HEK293 (cell line): ENCODE data around the gene FIS1.

ENCODE experiments used
- CTCF ChIA-PET: fragments of 350-600 bp; formaldehyde crosslinking; extraction: SDS; loops from one replicate; lab custom pipeline; 2021; ENCODE audit warnings: antibody characterized with exemption; lab: Yijun Ruan, JAX
- POLR2A ChIA-PET: fragments of 300-600 bp; formaldehyde crosslinking; extraction: SDS; loops from one replicate; lab custom pipeline; 2020; ENCODE audit warnings: antibody characterized with exemption, inconsistent platforms; lab: Yijun Ruan, JAX
- H3K27ac ChIP-seq: fragments of 200-500 bp; sonication (Bioruptor generic); 2 replicates; pipeline ENCODE4 v1.5.1; 2014; ENCODE audit warnings: low read depth, low read length, control low read depth, inconsistent platforms; ENCODE audit errors: extremely low read depth
- H3K36me3 ChIP-seq, 2 experiments: fragments of 200-500 bp in 1 of 2; sonication (Bioruptor generic) in 1 of 2; 1 replicate in 1 of 2; 2 replicates in 1 of 2; pipeline ENCODE4 v1.5.1; 2014 to 2017; ENCODE audit warnings: inconsistent platforms in 2 of 2, low read length in 2 of 2; ENCODE audit not compliant: control insufficient read depth in 2 of 2, insufficient read depth in 1 of 2
- H3K4me1 ChIP-seq: fragments of 200-500 bp; sonication (Bioruptor generic); 2 replicates; pipeline ENCODE4 v1.5.1; 2014; ENCODE audit warnings: mild to moderate bottlenecking, low read length, inconsistent platforms; ENCODE audit not compliant: control insufficient read depth, insufficient read depth
- H3K4me3 ChIP-seq: 2 replicates; pipeline ENCODE4 v1.5.1; 2011; ENCODE audit warnings: low read depth, mild to moderate bottlenecking, control low read depth, low read length, moderate library complexity
- H3K9me3 ChIP-seq: fragments of 200-500 bp; sonication (Bioruptor generic); 2 replicates; pipeline ENCODE4 v1.5.1; 2014; ENCODE audit warnings: low read depth, low read length, inconsistent platforms; ENCODE audit not compliant: control insufficient read depth, insufficient read depth
- GLIS1 ChIP-seq: fragments of 450-650 bp; formaldehyde crosslinking; IDR thresholded peaks from 2 replicates; pipeline ENCODE4 v1.5.1; 2016; ENCODE audit warnings: missing biosample characterization, missing genetic modification characterization
- HOXC10 ChIP-seq: sonication (generic); formaldehyde crosslinking; IDR thresholded peaks from 2 replicates; pipeline ENCODE4 v1.8.1; 2023; ENCODE audit warnings: mild to moderate bottlenecking, missing genetic modification reagents
- KLF1 ChIP-seq: fragments of 450-650 bp; formaldehyde crosslinking; IDR thresholded peaks from 2 replicates; pipeline ENCODE4 v1.5.1; 2016; ENCODE audit warnings: missing biosample characterization, missing genetic modification characterization
- OVOL3 ChIP-seq: fragments of 450-650 bp; formaldehyde crosslinking; IDR thresholded peaks from 2 replicates; pipeline ENCODE4 v1.5.1; 2016; ENCODE audit warnings: missing biosample characterization, missing genetic modification characterization
- RBAK ChIP-seq: fragments of 450-650 bp; formaldehyde crosslinking; IDR thresholded peaks from 2 replicates; pipeline ENCODE4 v1.5.1; 2016; ENCODE audit warnings: missing biosample characterization, missing genetic modification characterization
- WT1 ChIP-seq: fragments of 450-650 bp; formaldehyde crosslinking; IDR thresholded peaks from 2 replicates; pipeline ENCODE4 v1.5.1; 2016; ENCODE audit warnings: missing biosample characterization, missing genetic modification characterization
- ZBTB17 ChIP-seq: fragments of 450-650 bp; formaldehyde crosslinking; IDR thresholded peaks from 2 replicates; pipeline ENCODE4 v1.5.1; 2016; ENCODE audit warnings: missing biosample characterization, missing genetic modification characterization
- ZBTB7A ChIP-seq: fragments of 450-650 bp; formaldehyde crosslinking; IDR thresholded peaks from 2 replicates; pipeline ENCODE4 v1.5.1; 2016; ENCODE audit warnings: low read depth, missing biosample characterization, missing genetic modification characterization
- ZNF146 ChIP-seq: fragments of 450-650 bp; formaldehyde crosslinking; IDR thresholded peaks from 2 replicates; pipeline ENCODE4 v1.5.1; 2016; ENCODE audit warnings: missing biosample characterization, missing genetic modification characterization
- ZNF16 ChIP-seq: fragments of 450-650 bp; formaldehyde crosslinking; IDR thresholded peaks from 2 replicates; pipeline ENCODE4 v1.5.1; 2016; ENCODE audit warnings: low read depth, missing biosample characterization, missing genetic modification characterization
- ZNF174 ChIP-seq: fragments of 450-650 bp; formaldehyde crosslinking; IDR thresholded peaks from 2 replicates; pipeline ENCODE4 v1.5.0; 2017; ENCODE audit warnings: missing biosample characterization, mild to moderate bottlenecking, missing genetic modification characterization
- ZNF2 ChIP-seq: fragments of 450-650 bp; formaldehyde crosslinking; IDR thresholded peaks from 2 replicates; pipeline ENCODE4 v1.5.1; 2016; ENCODE audit warnings: missing biosample characterization, missing genetic modification characterization
- ZNF214 ChIP-seq: fragments of 450-650 bp; formaldehyde crosslinking; IDR thresholded peaks from 2 replicates; pipeline ENCODE4 v1.5.1; 2017; ENCODE audit warnings: missing biosample characterization, mild to moderate bottlenecking, missing genetic modification characterization, borderline replicate concordance
- ZNF302 ChIP-seq: fragments of 450-650 bp; formaldehyde crosslinking; IDR thresholded peaks from 2 replicates; pipeline ENCODE4 v1.5.1; 2016; ENCODE audit warnings: missing biosample characterization, missing genetic modification characterization, low read depth
- ZNF394 ChIP-seq: fragments of 450-650 bp; formaldehyde crosslinking; IDR thresholded peaks from 2 replicates; pipeline ENCODE4 v1.5.1; 2016; ENCODE audit warnings: missing biosample characterization, missing genetic modification characterization, mild to moderate bottlenecking, moderate library complexity, borderline replicate concordance
- ZNF404 ChIP-seq: fragments of 450-650 bp; formaldehyde crosslinking; IDR thresholded peaks from 2 replicates; pipeline ENCODE4 v1.5.1; 2017; ENCODE audit warnings: missing biosample characterization, missing genetic modification characterization
- ZNF510 ChIP-seq: fragments of 450-650 bp; formaldehyde crosslinking; IDR thresholded peaks from 2 replicates; pipeline ENCODE4 v1.5.1; 2018; ENCODE audit warnings: mild to moderate bottlenecking, missing genetic modification characterization, missing biosample characterization; ENCODE audit not compliant: insufficient replicate concordance
- ZNF548 ChIP-seq: fragments of 450-650 bp; formaldehyde crosslinking; IDR thresholded peaks from 2 replicates; pipeline ENCODE4 v1.5.1; 2016; ENCODE audit warnings: missing biosample characterization, missing genetic modification characterization
- ZNF701 ChIP-seq: fragments of 450-650 bp; formaldehyde crosslinking; IDR thresholded peaks from 2 replicates; pipeline ENCODE4 v1.5.1; 2016; ENCODE audit warnings: missing biosample characterization, missing genetic modification characterization
- ZNF837 ChIP-seq: fragments of 450-650 bp; formaldehyde crosslinking; IDR thresholded peaks from 2 replicates; pipeline ENCODE4 v1.5.1; 2016; ENCODE audit warnings: missing biosample characterization, missing genetic modification characterization
- TF ChIP-seq, protein P1 (sequence below): fragments of 450-650 bp; formaldehyde crosslinking; IDR thresholded peaks from 2 replicates; pipeline ENCODE4 v1.5.1; 2016; ENCODE audit warnings: missing biosample characterization, missing genetic modification characterization
- TF ChIP-seq, protein P2 (sequence below): fragments of 450-650 bp; IDR thresholded peaks from 2 replicates; pipeline ENCODE4 v1.5.1; 2018; ENCODE audit warnings: missing biosample characterization, mild to moderate bottlenecking, missing genetic modification characterization
- TF ChIP-seq, protein P3 (sequence below): fragments of 450-650 bp; formaldehyde crosslinking; IDR thresholded peaks from 2 replicates; pipeline ENCODE4 v1.5.1; 2016; ENCODE audit warnings: missing biosample characterization, missing genetic modification characterization
- TF ChIP-seq, protein P4 (sequence below): IDR thresholded peaks from 2 replicates; pipeline ENCODE4 v1.6.1; 2011; ENCODE audit warnings: mild to moderate bottlenecking, low read depth, low read length, borderline replicate concordance
- TF ChIP-seq, protein P5 (sequence below): fragments of 450-650 bp; formaldehyde crosslinking; IDR thresholded peaks from 2 replicates; pipeline ENCODE4 v1.5.1; 2017; ENCODE audit warnings: missing biosample characterization, missing genetic modification characterization

The FIS1 gene

DNA sequence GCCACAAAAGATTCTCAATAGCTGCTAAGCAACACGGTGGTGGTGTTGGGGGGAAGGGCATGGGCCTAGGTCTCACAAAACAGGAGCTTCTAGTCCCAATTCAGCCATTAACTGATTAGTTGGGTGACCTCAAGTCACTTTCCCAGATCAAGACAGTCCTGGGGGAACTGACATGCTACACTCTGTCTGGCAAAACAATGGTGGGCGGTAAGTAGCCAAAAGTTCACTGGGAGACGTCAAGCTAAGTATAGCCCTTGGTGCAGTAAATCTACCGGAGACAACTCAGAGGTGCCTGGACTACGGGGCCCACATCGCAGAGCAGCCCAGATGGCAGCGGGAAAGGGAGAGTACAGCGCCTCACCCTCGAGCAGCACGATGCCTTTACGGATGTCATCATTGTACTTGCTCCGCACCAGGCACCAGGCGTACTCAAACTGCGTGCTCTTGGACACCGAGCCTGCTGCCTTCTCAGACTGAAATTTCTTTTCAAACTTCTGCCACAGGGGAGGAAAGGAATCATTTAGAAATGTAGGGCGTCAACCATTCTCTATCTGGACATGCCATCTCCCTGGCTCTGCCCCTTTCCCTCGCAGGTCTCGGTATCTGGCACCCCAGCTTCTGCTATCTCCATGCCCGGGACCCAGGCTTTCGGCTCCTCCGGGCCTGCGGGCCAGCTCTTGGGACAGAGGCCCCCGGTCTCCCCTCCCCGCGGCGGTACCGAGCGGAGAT is 1.1 kb downstream of the FIS1 start (continued):
- peak; percentile 100; the same call in 1 of the 2 replicates for TF ChIP-seq ZNF2 (tag by site-specific recombination)
- 0 out of 2 replicates have a peak, but pooled peaks have one; percentile 24 for TF ChIP-seq ZBTB7A (tag by site-specific recombination)

DNA sequence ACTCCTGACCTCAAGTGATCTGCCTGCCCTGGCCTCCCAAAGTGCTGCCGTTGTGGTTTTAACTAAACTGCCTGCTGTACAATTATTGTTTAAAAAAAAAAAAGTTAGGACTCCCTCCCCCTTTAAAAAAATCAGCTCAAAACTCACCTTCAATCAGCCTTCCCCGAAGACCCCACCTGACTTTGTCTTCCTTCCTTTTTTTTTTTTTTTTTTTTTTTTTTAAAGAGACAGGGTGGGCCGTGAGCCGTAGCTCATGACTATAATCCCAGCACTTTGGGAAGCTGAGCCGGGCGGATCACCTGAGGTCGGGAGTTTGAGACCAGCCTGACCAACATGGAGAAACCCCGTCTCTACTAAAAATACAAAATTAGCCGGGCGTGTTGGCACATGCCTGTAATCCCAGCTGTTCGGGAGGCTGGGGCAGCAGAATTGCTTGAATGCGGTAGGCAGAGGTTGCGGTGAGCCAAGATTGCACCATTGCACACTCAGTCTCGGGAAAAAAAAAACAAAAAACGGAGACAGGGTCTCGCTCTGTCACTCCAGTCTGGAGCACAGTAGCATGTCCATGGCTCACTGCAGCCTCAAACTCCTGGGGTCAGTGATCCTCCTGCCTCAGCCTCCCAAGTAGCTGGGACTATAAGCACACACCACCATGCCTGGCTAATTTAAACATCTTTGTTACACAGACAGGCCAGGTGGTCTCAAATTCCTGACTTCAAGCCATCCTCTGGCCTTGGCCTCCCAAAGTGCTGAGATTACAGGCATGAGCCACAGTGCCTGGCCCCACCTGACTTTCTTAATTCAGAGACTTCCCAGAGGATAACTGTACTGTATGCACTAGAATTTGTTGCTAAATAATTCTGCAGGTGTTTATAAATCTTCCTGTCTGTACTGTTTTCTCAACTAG is 3.2 kb downstream of the FIS1 start:
- ChIA-PET CTCF (interaction anchor here (0.6 to 1.4 kb wide), 3 partner anchors 15 to 98 kb away, joined by 4 to 5 read pairs (median 4); no protein-coding TSS in a partner anchor), POLR2A (no interaction called here)
- H3K9me3 ChIP-seq = no peaks in the 10 kb centered on the region
- H3K36me3 ChIP-seq = peaks cover 0 to 39% of the 10 kb centered on the region in 2 experiments; a peak in 2 of 3 replicates
- H3K4me3 ChIP-seq = no peak overlapping the region
- peaks cover 2% of the 10 kb centered on the region; the same call in 1 of the 2 replicates for H3K4me1 ChIP-seq
- H3K27ac ChIP-seq = no peak overlapping the region
- TF ChIP-seq ZNF302 (tag by site-specific recombination) (no peak), HOXC10 (CRISPR knock-in tag) (no peak), ZNF146 (tag by site-specific recombination) (no peak), ZNF174 (tag by site-specific recombination) (no peak), WT1 (tag by site-specific recombination) (0 out of 2 replicates have a peak, but pooled peaks have one; percentile 49), OVOL3 (tag by site-specific recombination) (no peak), GLIS1 (peak; percentile 50; the same call in 1 of the 2 replicates), ZBTB17 (tag by site-specific recombination) (0 out of 2 replicates have a peak, but pooled peaks have one; percentile 41), ZNF837 (no peak), ZNF16 (tag by site-specific recombination) (no peak), ZNF404 (tag by site-specific recombination) (no peak), ZNF510 (tag by site-specific recombination) (no peak), ZNF701 (tag by site-specific recombination) (no peak), ZNF548 (tag by site-specific recombination) (peak; percentile 56; the same call in 1 of the 2 replicates), RBAK (no peak), KLF1 (tag by site-specific recombination) (no peak), ZNF394 (tag by site-specific recombination) (0 out of 2 replicates have a peak, but pooled peaks have one; percentile 21), ZNF214 (tag by site-specific recombination) (no peak)
- TF ChIP-seq, protein P1, sequence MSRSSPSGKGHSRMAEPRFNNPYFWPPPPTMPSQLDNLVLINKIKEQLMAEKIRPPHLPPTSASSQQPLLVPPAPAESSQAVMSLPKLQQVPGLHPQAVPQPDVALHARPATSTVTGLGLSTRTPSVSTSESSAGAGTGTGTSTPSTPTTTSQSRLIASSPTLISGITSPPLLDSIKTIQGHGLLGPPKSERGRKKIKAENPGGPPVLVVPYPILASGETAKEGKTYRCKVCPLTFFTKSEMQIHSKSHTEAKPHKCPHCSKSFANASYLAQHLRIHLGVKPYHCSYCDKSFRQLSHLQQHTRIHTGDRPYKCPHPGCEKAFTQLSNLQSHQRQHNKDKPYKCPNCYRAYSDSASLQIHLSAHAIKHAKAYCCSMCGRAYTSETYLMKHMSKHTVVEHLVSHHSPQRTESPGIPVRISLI = 0 out of 2 replicates have a peak, but pooled peaks have one; percentile 66
- TF ChIP-seq, protein P2, sequence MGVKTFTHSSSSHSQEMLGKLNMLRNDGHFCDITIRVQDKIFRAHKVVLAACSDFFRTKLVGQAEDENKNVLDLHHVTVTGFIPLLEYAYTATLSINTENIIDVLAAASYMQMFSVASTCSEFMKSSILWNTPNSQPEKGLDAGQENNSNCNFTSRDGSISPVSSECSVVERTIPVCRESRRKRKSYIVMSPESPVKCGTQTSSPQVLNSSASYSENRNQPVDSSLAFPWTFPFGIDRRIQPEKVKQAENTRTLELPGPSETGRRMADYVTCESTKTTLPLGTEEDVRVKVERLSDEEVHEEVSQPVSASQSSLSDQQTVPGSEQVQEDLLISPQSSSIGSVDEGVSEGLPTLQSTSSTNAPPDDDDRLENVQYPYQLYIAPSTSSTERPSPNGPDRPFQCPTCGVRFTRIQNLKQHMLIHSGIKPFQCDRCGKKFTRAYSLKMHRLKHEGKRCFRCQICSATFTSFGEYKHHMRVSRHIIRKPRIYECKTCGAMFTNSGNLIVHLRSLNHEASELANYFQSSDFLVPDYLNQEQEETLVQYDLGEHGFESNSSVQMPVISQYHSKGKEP = peak; percentile 89
- TF ChIP-seq, protein P3, sequence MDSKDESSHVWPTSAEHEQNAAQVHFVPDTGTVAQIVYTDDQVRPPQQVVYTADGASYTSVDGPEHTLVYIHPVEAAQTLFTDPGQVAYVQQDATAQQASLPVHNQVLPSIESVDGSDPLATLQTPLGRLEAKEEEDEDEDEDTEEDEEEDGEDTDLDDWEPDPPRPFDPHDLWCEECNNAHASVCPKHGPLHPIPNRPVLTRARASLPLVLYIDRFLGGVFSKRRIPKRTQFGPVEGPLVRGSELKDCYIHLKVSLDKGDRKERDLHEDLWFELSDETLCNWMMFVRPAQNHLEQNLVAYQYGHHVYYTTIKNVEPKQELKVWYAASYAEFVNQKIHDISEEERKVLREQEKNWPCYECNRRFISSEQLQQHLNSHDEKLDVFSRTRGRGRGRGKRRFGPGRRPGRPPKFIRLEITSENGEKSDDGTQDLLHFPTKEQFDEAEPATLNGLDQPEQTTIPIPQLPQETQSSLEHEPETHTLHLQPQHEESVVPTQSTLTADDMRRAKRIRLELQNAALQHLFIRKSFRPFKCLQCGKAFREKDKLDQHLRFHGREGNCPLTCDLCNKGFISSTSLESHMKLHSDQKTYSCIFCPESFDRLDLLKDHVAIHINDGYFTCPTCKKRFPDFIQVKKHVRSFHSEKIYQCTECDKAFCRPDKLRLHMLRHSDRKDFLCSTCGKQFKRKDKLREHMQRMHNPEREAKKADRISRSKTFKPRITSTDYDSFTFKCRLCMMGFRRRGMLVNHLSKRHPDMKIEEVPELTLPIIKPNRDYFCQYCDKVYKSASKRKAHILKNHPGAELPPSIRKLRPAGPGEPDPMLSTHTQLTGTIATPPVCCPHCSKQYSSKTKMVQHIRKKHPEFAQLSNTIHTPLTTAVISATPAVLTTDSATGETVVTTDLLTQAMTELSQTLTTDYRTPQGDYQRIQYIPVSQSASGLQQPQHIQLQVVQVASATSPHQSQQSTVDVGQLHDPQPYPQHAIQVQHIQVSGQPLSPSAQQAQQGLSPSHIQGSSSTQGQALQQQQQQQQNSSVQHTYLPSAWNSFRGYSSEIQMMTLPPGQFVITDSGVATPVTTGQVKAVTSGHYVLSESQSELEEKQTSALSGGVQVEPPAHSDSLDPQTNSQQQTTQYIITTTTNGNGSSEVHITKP (tag by site-specific recombination) = 0 out of 2 replicates have a peak, but pooled peaks have one; percentile 33
- TF ChIP-seq, protein P4, sequence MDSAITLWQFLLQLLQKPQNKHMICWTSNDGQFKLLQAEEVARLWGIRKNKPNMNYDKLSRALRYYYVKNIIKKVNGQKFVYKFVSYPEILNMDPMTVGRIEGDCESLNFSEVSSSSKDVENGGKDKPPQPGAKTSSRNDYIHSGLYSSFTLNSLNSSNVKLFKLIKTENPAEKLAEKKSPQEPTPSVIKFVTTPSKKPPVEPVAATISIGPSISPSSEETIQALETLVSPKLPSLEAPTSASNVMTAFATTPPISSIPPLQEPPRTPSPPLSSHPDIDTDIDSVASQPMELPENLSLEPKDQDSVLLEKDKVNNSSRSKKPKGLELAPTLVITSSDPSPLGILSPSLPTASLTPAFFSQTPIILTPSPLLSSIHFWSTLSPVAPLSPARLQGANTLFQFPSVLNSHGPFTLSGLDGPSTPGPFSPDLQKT = no peak
- TF ChIP-seq, protein P5, sequence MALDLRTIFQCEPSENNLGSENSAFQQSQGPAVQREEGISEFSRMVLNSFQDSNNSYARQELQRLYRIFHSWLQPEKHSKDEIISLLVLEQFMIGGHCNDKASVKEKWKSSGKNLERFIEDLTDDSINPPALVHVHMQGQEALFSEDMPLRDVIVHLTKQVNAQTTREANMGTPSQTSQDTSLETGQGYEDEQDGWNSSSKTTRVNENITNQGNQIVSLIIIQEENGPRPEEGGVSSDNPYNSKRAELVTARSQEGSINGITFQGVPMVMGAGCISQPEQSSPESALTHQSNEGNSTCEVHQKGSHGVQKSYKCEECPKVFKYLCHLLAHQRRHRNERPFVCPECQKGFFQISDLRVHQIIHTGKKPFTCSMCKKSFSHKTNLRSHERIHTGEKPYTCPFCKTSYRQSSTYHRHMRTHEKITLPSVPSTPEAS (tag by site-specific recombination) = no peak
